Activated CD8-positive, alpha-beta memory T cell treated with anti-CD3 and anti-CD28 coated beads, Interleukin-2, amount 10 ng/mL, durations not matched to agents 7 days and 5 days (primary cell): ENCODE data around the gene TNRC6C. TPM values are rescaled to one million over a fixed set of nuclear protein-coding genes. Genes with fewer than 3 reads are reported as not detected.

Experiments
- ATAC-seq: fragments of 150-1000 bp; cut with Tn5 transposase; one replicate; pipeline ENCODE4 v1.10.0; 2021; ENCODE audit warnings: moderate library complexity
- CTCF ChIA-PET: fragments of 350-600 bp; sonication (Branson Sonifier 250); formaldehyde crosslinking; loops from one replicate; lab custom pipeline; 2021; ENCODE audit warnings: antibody characterized with exemption; lab: Charles Lee
- DNase-seq: peaks from one replicate; pipeline ENCODE4 v3.0.0-alpha.2; 2020
- H3K27ac Mint-ChIP-seq: one replicate; pipeline ENCODE4 v1.8.0; 2021; ENCODE audit warnings: mild to moderate bottlenecking, mixed read lengths
- H3K27me3 Mint-ChIP-seq: one replicate; pipeline ENCODE4 v1.8.0; 2021; ENCODE audit warnings: mixed read lengths
- H3K36me3 Mint-ChIP-seq: one replicate; pipeline ENCODE4 v1.8.0; 2021; ENCODE audit warnings: mild to moderate bottlenecking, mixed read lengths
- H3K4me1 Mint-ChIP-seq: one replicate; pipeline ENCODE4 v1.8.0; 2021; ENCODE audit warnings: mixed read lengths
- H3K4me3 Mint-ChIP-seq: one replicate; pipeline ENCODE4 v1.8.0; 2021; ENCODE audit warnings: mild to moderate bottlenecking, moderate library complexity, mixed read lengths
- H3K9me3 Mint-ChIP-seq: one replicate; pipeline ENCODE4 v1.8.0; 2022; ENCODE audit warnings: low read depth, mixed read lengths
- total RNA-seq, 2 experiments: library from RNA; stranded (reverse); gene quantifications; one replicate each; pipeline ENCODE4 v1.2.3, GENCODE V29; 2021

TNRC6C gene
- total RNA-seq, 2 experiments from 2014 or later, result 24.9 to 39.3 TPM

DNA sequence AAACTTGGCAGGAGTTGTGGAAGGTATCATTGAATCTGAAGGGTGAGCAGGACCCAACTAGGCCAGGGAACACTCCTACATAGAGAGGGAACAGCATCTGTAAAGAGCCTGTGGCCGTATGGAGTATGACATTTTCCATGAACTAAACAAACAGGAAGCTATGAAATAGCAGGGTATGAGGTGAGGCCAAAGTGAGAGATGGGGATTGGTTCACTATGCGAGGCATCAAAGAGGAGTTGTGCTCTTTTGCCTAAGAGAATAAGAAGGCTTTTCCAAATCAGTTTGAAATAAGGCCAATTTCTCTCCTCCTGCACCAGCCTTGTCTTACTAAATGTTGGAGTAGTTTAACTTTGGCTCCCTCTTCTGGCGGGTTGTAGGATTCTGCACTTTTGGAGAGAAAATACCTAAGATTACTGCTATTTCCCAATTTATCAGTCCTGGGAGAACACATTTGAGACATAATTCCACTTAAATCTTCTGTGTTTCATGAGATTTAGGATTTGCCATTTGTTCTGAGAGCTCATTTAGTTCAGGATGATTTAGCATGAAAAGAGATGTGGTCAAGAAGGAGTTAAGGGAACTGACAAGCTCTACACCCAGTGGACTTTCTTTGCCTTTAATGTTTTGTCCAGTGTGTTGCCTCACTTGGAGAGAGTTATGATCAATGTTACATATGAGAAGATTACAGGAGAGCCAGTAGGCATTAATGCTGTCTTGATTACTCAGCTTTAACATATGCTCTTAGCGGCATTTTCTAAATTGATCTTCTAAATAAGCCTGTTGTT is 55.4 kb downstream of the TNRC6C start:
- H3K27ac Mint-ChIP-seq, result no peak overlapping the region
- CTCF ChIA-PET, result interaction anchor here (0.7 to 2.6 kb wide), 39 partner anchors 9 to 517 kb away, joined by 3 to 31 read pairs (median 5); partner anchors contain the start of gene TNRC6C
- H3K9me3 Mint-ChIP-seq, result no peaks in the 10 kb centered on the region
- DNase-seq, result peak; percentile 68
- H3K4me1 Mint-ChIP-seq, result peaks cover 3% of the 10 kb centered on the region
- H3K27me3 Mint-ChIP-seq, result no peaks in the 10 kb centered on the region
- H3K36me3 Mint-ChIP-seq, result peaks cover 2% of the 10 kb centered on the region
- H3K4me3 Mint-ChIP-seq, result no peak overlapping the region
- ATAC-seq, result peak; percentile 55

DNA sequence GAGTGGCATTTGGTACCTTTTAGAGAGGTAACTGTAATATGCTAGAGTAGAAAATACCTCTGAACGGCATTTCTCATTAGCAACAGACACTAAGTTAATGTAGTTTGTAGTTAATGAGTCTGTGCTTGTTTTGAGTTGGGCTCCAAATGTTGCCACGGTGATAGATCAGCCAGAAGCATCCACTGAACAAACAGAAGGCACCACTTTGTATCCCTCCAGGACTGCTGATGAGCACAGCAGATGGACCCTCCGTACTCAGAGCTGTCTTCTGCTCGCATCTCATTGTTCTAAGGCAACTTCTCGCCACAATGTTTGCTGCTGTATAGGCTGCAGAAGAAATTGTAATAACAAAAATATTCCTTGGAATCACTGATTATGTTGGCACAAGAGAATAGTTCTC is 56.1 kb downstream of the TNRC6C start:
- Mint-ChIP-seq H3K4me1 (peaks cover 7% of the 10 kb centered on the region), H3K4me3 (no peak overlapping the region), H3K27ac (no peak overlapping the region), H3K27me3 (no peaks in the 10 kb centered on the region), H3K9me3 (no peaks in the 10 kb centered on the region), H3K36me3 (no peaks in the 10 kb centered on the region)
- ATAC-seq, result no peak
- DNase-seq, result no peak
- CTCF ChIA-PET, result interaction anchor here (0.7 to 2.6 kb wide), 24 partner anchors 10 to 518 kb away, joined by 3 to 31 read pairs (median 6); partner anchors contain the start of gene TNRC6C

DNA sequence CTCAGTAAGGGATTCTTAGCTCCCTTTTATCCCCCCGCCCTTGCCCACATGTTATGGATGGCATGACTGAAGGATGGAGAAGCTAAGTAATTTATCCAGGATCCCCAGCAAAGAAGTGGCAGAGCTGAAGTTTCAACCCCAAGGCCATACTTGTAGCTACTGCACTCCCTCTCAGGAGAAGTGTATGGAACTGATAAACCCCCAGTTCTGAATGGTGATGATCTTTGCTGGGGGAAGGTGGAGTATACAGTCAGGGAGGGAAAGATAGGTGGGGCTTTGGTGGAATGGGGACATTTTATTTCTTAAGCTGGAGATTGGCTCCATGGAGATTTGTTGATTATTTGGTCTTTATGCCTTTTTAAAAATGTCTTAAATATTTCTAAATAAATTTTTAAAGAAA is 58.3 kb downstream of the TNRC6C start:
- Mint-ChIP-seq H3K9me3 (no peaks in the 10 kb centered on the region), H3K27me3 (no peaks in the 10 kb centered on the region), H3K36me3 (no peaks in the 10 kb centered on the region), H3K27ac (no peak overlapping the region), H3K4me3 (no peak overlapping the region), H3K4me1 (peaks cover 22% of the 10 kb centered on the region)
- DNase-seq, result no peak
- CTCF ChIA-PET, result interaction anchor here (0.7 to 5.4 kb wide), 6 partner anchors 12 to 372 kb away, joined by 3 to 52 read pairs (median 3); no protein-coding TSS in a partner anchor
- no peak for ATAC-seq

DNA sequence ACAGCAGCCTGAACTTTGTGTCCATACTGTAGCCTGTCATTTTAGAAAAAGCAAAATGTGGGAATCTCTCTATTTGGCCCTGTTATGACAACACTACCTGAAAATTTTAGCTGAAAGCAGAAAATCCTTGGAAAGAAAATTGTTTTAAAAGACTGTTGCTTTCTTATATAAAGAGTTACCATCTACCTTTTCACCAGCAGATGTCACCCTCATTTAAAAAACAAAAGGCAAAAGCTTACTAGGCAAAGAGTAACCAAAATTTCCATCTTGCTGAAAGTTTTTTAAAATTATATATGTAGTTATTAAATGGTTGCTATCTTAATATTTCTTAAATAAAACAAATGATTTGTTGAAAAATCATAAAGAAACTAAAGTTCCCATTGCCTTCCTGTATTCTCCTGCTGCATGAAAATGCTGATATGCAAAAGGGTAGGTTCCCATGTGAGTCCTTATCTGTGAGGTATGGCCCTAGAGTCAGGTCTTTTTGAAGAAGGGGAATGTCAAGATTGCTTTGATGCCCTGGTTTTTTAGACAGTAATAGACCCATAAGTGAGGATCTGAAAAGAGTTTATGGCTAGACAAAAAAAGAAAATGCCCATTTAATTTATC is 61.0 kb downstream of the TNRC6C start:
- CTCF ChIA-PET, result interaction anchor here (0.9 to 5.4 kb wide), 35 partner anchors 10 to 514 kb away, joined by 3 to 52 read pairs (median 4); partner anchors contain the start of gene TNRC6C
- ATAC-seq (peak; percentile 54), DNase-seq (no peak)
- Mint-ChIP-seq H3K27ac (peak overlapping the region; percentile 88), H3K27me3 (no peaks in the 10 kb centered on the region), H3K4me3 (peak overlapping the region; percentile 63), H3K9me3 (no peaks in the 10 kb centered on the region), H3K4me1 (peaks cover 19% of the 10 kb centered on the region), H3K36me3 (peaks cover 2% of the 10 kb centered on the region)

DNA sequence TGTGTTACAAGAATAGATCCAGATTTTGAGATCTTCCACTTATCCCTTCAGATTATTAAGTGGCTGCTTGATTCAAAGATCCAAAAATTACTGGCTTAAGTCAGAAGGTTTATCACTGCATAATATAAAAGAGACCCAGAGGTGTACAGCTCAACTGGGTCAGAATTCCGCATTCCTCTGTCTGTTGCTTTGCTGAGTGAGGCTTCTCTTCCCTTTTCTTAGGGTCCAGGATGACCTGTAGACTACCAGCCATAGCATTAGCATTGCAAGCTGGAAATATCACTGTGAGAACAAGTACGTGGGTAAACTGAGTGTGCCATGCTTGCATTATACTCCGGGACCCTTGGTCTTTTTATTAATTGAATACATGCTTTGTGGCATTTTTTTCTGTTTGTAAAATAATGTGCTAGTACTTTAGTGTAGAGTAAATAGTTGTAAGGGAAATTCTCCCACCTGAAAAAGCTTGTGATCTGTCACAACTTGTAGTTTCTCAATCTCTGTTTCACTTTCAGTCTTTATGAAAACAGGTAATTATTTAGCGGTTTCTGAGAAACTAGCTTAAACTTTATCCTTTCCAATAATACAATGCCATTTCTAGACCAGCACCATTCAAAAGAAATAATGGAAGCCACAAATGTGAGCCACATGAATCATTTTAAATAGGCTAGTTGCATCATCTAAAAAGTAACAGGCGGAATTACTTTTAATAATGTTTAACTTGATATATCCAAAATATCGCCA is 61.6 kb downstream of the TNRC6C start:
- ATAC-seq (peak; percentile 54), DNase-seq (no peak)
- H3K27me3 Mint-ChIP-seq, result no peaks in the 10 kb centered on the region
- CTCF ChIA-PET, result interaction anchor here (0.8 to 5.4 kb wide), 36 partner anchors 9 to 477 kb away, joined by 3 to 52 read pairs (median 4); partner anchors contain the start of gene TNRC6C
- H3K4me1 Mint-ChIP-seq, result peaks cover 19% of the 10 kb centered on the region
- H3K9me3 Mint-ChIP-seq, result no peaks in the 10 kb centered on the region
- H3K36me3 Mint-ChIP-seq, result peaks cover 2% of the 10 kb centered on the region
- peak overlapping the region; percentile 63 for H3K4me3 Mint-ChIP-seq
- peak overlapping the region; percentile 88 for H3K27ac Mint-ChIP-seq

DNA sequence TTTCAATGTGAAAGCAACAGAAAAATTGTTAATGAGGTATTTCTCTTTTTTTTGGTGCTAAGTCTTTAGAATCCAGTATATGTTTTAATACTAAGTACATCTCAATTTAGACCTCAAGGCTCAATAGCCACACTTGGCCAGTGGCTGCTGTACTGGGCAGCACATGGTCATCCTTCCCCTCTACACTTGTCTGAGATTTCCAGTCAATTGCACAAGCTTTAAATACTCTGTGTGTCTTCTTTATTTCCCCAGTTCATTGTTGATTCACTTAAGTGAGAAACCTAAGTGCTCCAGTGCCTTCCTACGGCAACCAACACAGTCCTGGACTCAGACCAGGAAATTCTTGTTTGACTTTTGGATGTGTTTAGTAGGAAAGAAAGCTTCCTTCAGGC is 62.2 kb downstream of the TNRC6C start:
- peaks cover 19% of the 10 kb centered on the region for H3K4me1 Mint-ChIP-seq
- DNase-seq (no peak), ATAC-seq (no peak)
- H3K4me3 Mint-ChIP-seq, result peak overlapping the region; percentile 63
- no peaks in the 10 kb centered on the region for H3K9me3 Mint-ChIP-seq
- H3K27me3 Mint-ChIP-seq, result no peaks in the 10 kb centered on the region
- peak overlapping the region; percentile 88 for H3K27ac Mint-ChIP-seq
- H3K36me3 Mint-ChIP-seq, result peaks cover 2% of the 10 kb centered on the region
- CTCF ChIA-PET, result interaction anchor here (0.8 to 5.4 kb wide), 22 partner anchors 9 to 478 kb away, joined by 3 to 52 read pairs (median 6); no protein-coding TSS in a partner anchor

DNA sequence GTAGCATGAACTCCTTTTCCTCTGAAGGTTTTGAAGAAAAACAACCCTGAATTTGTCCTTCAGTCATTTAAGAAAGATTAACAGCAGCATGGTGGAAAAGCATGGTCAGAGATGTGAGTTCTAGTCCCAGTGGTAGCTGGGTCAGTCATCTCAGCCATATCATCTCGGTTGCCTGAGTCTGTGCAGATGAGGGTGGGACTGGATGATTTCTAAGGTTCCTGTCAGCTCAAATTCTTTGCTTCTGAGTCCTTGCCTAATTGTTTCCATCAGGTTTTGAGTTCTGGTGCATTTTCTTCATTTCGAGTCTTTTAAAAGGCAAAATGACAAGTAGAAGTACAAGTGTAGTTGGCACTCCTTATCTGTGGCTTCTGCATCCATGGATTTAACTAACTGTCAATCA is 63.9 kb downstream of the TNRC6C start:
- no peak overlapping the region for H3K4me3 Mint-ChIP-seq
- DNase-seq (no peak), ATAC-seq (peak; percentile 37)
- no peak overlapping the region for H3K27ac Mint-ChIP-seq
- H3K9me3 Mint-ChIP-seq, result no peaks in the 10 kb centered on the region
- peaks cover 19% of the 10 kb centered on the region for H3K4me1 Mint-ChIP-seq
- no peaks in the 10 kb centered on the region for H3K27me3 Mint-ChIP-seq
- CTCF ChIA-PET, result interaction anchor here (1.3 kb wide), 1 partner anchor 59 kb away, joined by 3 read pairs; no protein-coding TSS in a partner anchor
- H3K36me3 Mint-ChIP-seq, result peaks cover 2% of the 10 kb centered on the region

DNA sequence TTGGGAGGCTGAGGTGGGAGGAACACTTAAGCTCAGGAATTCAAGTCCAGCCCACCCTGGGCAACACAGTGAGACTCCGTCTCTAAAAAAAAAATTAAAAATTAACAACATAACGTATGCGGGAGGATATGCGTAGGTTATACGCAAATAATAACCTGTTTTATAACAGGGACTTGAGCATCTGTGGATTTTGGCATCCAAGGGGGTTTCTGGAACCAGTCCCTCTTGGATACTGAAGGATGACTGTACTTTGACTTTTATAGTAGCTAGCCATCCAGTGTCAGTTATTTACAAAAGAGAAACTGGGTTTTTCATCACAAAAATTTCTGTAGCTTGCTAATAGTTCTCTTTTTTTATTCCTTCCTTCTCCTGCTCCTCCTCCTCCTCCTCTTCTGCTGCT is 64.5 kb downstream of the TNRC6C start:
- DNase-seq, result no peak
- peaks cover 22% of the 10 kb centered on the region for H3K4me1 Mint-ChIP-seq
- CTCF ChIA-PET, result interaction anchor here (0.6 to 1.7 kb wide), 3 partner anchors 18 to 226 kb away, joined by 3 read pairs; no protein-coding TSS in a partner anchor
- H3K4me3 Mint-ChIP-seq, result no peak overlapping the region
- H3K36me3 Mint-ChIP-seq, result peaks cover 2% of the 10 kb centered on the region
- no peak overlapping the region for H3K27ac Mint-ChIP-seq
- no peak for ATAC-seq
- no peaks in the 10 kb centered on the region for H3K27me3 Mint-ChIP-seq
- H3K9me3 Mint-ChIP-seq, result no peaks in the 10 kb centered on the region

DNA sequence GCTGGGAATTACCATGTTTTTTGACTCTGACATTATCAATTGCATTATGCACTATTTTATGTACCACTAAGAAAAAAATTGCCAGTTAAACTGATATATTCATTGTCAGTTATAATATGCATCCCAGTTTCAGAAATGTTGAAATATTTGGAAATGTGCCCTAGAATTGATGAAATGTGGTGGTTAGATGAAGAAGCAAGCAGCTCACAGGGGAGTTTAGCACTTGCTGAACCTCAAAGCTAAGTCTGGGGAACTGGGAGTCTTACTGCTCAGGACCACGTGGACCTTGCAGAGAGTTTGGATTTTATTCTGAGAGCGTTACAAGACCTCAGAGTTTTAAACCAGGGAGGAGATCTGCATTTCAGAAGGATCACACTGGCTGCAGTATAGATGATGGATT is 67.9 kb downstream of the TNRC6C start:
- Mint-ChIP-seq H3K4me1 (peaks cover 7% of the 10 kb centered on the region), H3K36me3 (peaks cover 2% of the 10 kb centered on the region), H3K4me3 (no peak overlapping the region), H3K27ac (no peak overlapping the region), H3K27me3 (no peaks in the 10 kb centered on the region), H3K9me3 (no peaks in the 10 kb centered on the region)
- no peak for ATAC-seq
- CTCF ChIA-PET, result interaction anchor here (0.6 to 1.6 kb wide), 3 partner anchors 13 to 356 kb away, joined by 3 to 7 read pairs (median 5); no protein-coding TSS in a partner anchor
- no peak for DNase-seq

DNA sequence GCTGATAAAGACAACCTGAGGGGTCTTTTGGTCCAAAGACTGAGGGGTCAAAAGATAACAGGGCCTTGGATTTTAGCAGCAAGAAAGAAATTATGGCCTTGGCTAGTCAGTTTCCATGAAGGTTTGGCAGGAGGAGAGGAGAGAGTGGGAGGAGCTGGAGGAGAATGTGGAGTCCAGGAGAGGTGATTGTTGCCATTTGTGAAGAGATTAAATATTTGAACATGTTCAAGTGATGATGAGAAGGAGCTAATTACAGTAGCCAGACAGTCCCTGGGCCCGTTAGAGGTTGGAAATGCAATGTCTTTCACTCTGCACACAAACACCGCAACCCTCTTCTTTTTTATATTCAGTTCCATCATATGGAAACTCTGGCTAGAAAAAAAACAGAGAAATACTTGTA is 68.6 kb downstream of the TNRC6C start:
- no peak overlapping the region for H3K27ac Mint-ChIP-seq
- H3K27me3 Mint-ChIP-seq, result no peaks in the 10 kb centered on the region
- DNase-seq (no peak), ATAC-seq (no peak)
- H3K4me3 Mint-ChIP-seq, result no peak overlapping the region
- CTCF ChIA-PET, result interaction anchor here (1.5 to 1.6 kb wide), 2 partner anchors 13 to 58 kb away, joined by 5 to 7 read pairs; no protein-coding TSS in a partner anchor
- H3K4me1 Mint-ChIP-seq, result peaks cover 7% of the 10 kb centered on the region
- H3K36me3 Mint-ChIP-seq, result peaks cover 9% of the 10 kb centered on the region
- H3K9me3 Mint-ChIP-seq, result no peaks in the 10 kb centered on the region

DNA sequence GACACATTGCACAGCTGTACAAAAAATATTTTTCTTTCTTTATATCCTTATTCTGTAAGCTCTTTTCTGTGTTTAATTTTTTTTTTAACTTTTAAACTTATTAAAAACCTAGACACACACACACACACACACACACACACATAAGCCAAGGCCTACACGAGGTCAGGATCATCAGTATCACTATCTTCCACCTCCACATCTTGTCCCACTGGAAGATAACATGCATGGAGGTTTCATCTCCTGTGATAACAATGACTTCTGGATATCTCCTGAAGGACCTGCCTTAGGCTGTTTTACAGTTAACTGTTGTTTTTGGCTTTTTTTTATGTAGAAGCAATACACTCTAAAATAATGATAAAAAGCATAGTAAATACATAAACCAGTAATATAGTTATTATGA is 71.2 kb downstream of the TNRC6C start:
- CTCF ChIA-PET, result interaction anchor here (1.2 kb wide), 1 partner anchor 10 kb away, joined by 10 read pairs; no protein-coding TSS in a partner anchor
- DNase-seq (no peak), ATAC-seq (no peak)
- Mint-ChIP-seq H3K27ac (no peak overlapping the region), H3K9me3 (no peaks in the 10 kb centered on the region), H3K4me3 (no peak overlapping the region), H3K27me3 (no peaks in the 10 kb centered on the region), H3K4me1 (peaks cover 7% of the 10 kb centered on the region), H3K36me3 (peaks cover 20% of the 10 kb centered on the region)

DNA sequence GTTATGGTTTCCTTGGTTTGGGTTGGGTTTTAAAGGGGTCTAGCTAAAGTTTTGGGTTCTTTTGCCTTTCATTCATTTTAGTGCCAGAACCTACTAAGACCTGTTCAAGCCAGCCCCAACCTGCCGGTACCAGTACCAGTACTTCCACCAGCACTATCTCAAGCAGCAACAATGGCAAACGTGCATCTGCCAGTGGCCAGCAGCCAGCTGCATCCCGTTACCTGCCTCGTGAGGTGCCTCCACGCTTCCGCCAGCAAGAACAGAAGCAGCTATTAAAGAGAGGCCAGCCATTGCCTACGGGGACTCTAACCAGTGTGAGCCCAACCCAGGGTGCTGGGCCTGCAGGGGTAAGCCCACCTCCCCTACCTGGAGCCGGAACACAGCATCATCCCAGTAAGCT is 72.9 kb downstream of the TNRC6C start:
- H3K4me1 Mint-ChIP-seq, result peaks cover 7% of the 10 kb centered on the region
- DNase-seq (no peak), ATAC-seq (no peak)
- H3K36me3 Mint-ChIP-seq, result peaks cover 27% of the 10 kb centered on the region
- H3K9me3 Mint-ChIP-seq, result no peaks in the 10 kb centered on the region
- CTCF ChIA-PET, result interaction anchor here (1.5 to 2.1 kb wide), 4 partner anchors 12 to 488 kb away, joined by 3 to 7 read pairs (median 4); no protein-coding TSS in a partner anchor
- no peak overlapping the region for H3K27ac Mint-ChIP-seq
- no peak overlapping the region for H3K4me3 Mint-ChIP-seq
- no peaks in the 10 kb centered on the region for H3K27me3 Mint-ChIP-seq
